K562 (cell line): Measurements from ENCODE around the gene REEP6. TPM values are rescaled to one million over a fixed set of nuclear protein-coding genes. Genes with fewer than 3 reads are reported as not detected.

ENCODE experiments used
- ARID4B ChIP-seq: sonication (generic); formaldehyde crosslinking; IDR thresholded peaks from 2 replicates; pipeline ENCODE4 v1.8.0; 2022; ENCODE audit warnings: mild to moderate bottlenecking, missing genetic modification reagents
- C11orf30 ChIP-seq: fragments of 450-650 bp; IDR thresholded peaks from 2 replicates; pipeline ENCODE4 v1.6.1; 2016; ENCODE audit warnings: low read depth, mild to moderate bottlenecking
- COPS2 ChIP-seq: fragments of 450-650 bp; conservative IDR thresholded peaks from 2 replicates; pipeline ENCODE4 v1.6.1; 2016; ENCODE audit warnings: mild to moderate bottlenecking, moderate library complexity
- NR3C1 ChIP-seq: sonication (generic); formaldehyde crosslinking; IDR thresholded peaks from 2 replicates; pipeline ENCODE4 v1.8.1; 2022; ENCODE audit warnings: missing genetic modification reagents
- NR4A1 ChIP-seq, 2 experiments: fragments of 250-450 bp in 1 of 2; fragments of 450-650 bp in 1 of 2; sonication (Bioruptor Pico) in 1 of 2; IDR thresholded peaks; 2 replicates each; pipeline versions ENCODE4 v1.4.0 to v1.6.1; 2016 to 2020; ENCODE audit warnings: mild to moderate bottlenecking in 2 of 2, missing compliant biosample characterization in 1 of 2, missing genetic modification characterization in 1 of 2, moderate library complexity in 1 of 2
- PKNOX1 ChIP-seq: fragments of 450-650 bp; IDR thresholded peaks from 2 replicates; pipeline ENCODE4 v1.6.1; 2016
- RCOR1 ChIP-seq, 2 experiments: IDR thresholded peaks; 2 replicates each; pipeline ENCODE4 v1.6.1; 2012; ENCODE audit warnings: low read depth in 2 of 2, low read length in 2 of 2, borderline replicate concordance in 1 of 2, improper control_type of control experiment in 1 of 2
- SLC30A9 ChIP-seq: fragments of 250-450 bp; sonication (Bioruptor Pico); IDR thresholded peaks from 2 replicates; pipeline ENCODE4 v1.8.0; 2022; ENCODE audit warnings: mild to moderate bottlenecking, moderate library complexity
- TOE1 ChIP-seq, 2 experiments: fragments of 450-650 bp in 1 of 2; sonication (generic) in 1 of 2; formaldehyde crosslinking in 1 of 2; IDR thresholded peaks; 2 replicates each; pipeline versions ENCODE4 v1.7.1 to v1.8.0; 2016 to 2022; ENCODE audit warnings: borderline replicate concordance in 2 of 2, mild to moderate bottlenecking in 2 of 2, antibody characterized with exemption in 1 of 2, inconsistent platforms in 1 of 2, low read depth in 1 of 2, missing genetic modification reagents in 1 of 2, moderate library complexity in 1 of 2
- ZC3H4 ChIP-seq: sonication (generic); formaldehyde crosslinking; IDR thresholded peaks from 2 replicates; pipeline ENCODE4 v1.9.0; 2021; ENCODE audit warnings: missing genetic modification reagents, borderline replicate concordance
- ZNF134 ChIP-seq: fragments of 250-450 bp; sonication (Bioruptor Pico); conservative IDR thresholded peaks from 2 replicates; pipeline ENCODE4 v1.4.0; 2020
- ZNF280A ChIP-seq: fragments of 450-650 bp; IDR thresholded peaks from 2 replicates; pipeline ENCODE4 v1.6.1; 2018; ENCODE audit warnings: mild to moderate bottlenecking, low read depth; ENCODE audit not compliant: partially characterized antibody
- ZNF384 ChIP-seq: IDR thresholded peaks from 2 replicates; pipeline ENCODE4 v1.6.1; 2012; ENCODE audit warnings: low read depth, low read length, improper control_type of control experiment
- ZNF778 ChIP-seq: fragments of 450-650 bp; formaldehyde crosslinking; IDR thresholded peaks from 2 replicates; pipeline ENCODE4 v1.4.0; 2020; ENCODE audit warnings: mild to moderate bottlenecking, moderate library complexity
- polyA plus RNA-seq, 8 experiments: library from polyadenylated mRNA; depleted of rRNA in 4 of 8; stranded (reverse) in 5 of 8; unstranded in 3 of 8; fragments of >200 nt; fragmentation: Nextera tagmentation in 2 of 8; fragmentation: Illumina TruSeq in 1 of 8; extraction: Ambion mirVana in 2 of 8; extraction: Trizol in 1 of 8; gene quantifications; 2 replicates each; pipeline versions ENCODE4 v1.2.1 to v1.2.3, GENCODE V29; 2011 to 2014; ENCODE audit warnings: inconsistent platforms in 1 of 8, missing spikeins in 1 of 8
- total RNA-seq, 7 experiments: library from RNA; depleted of rRNA in 6 of 7; stranded (reverse); fragments of >200 nt in 6 of 7; fragmentation: Illumina TruSeq in 2 of 7; extraction: Trizol in 2 of 7; gene quantifications; 2 replicates each; pipeline versions ENCODE4 v1.2.1 to v1.2.3, GENCODE V29; 2011 to 2021; ENCODE audit warnings: low replicate concordance in 1 of 7
- TF ChIP-seq, protein P1 (sequence below): IDR thresholded peaks from 2 replicates; pipeline ENCODE4 v1.6.1; 2016; ENCODE audit warnings: missing genetic modification characterization, missing compliant biosample characterization

REEP6 gene
- total and polyA plus RNA-seq, 9 of the 15 experiments (the other 6 are each of a cell fraction or from before 2014, with no cell fraction given) = 1.2 to 64.2 (median 12.7) TPM

GRCh38 chr19:1503089-1503924 lies 12.3 kb downstream of the REEP6 start (continued):
- TF ChIP-seq ZNF384 (no peak), ZNF280A (no peak), SLC30A9 (no peak), NR3C1 (CRISPR knock-in tag) (no peak), ZNF134 (no peak), COPS2 (no peak), ZC3H4 (CRISPR knock-in tag) (no peak), TOE1 (IDR thresholded peaks at IDR 0.05; ENCODE audit: borderline replicate concordance) (0 out of 2 replicates have a peak, but pooled peaks have one; percentile 42), TOE1 (CRISPR knock-in tag; IDR thresholded peaks at IDR 0.05; ENCODE audit: borderline replicate concordance, low read depth) (0 out of 2 replicates have a peak, but pooled peaks have one; percentile 66), PKNOX1 (peak; percentile 79; the same call in 1 of the 2 replicates), ARID4B (CRISPR knock-in tag) (peak; percentile 75), NR4A1 (CRISPR knock-in tag; IDR thresholded peaks at IDR 0.05) (no peak), NR4A1 (tag; IDR thresholded peaks at IDR 0.05) (peak; percentile 54; the same call in 1 of the 2 replicates), ZNF778 (CRISPR knock-in tag) (no peak), RCOR1 (IDR thresholded peaks at IDR 0.05; ENCODE audit: borderline replicate concordance in 1 of 2, low read depth in 2 of 2, low read length in 2 of 2) (peak in 1 of 2 experiments; percentile 38; a peak in 2 of 4 replicates), C11orf30 (no peak)
- TF ChIP-seq, protein P1, sequence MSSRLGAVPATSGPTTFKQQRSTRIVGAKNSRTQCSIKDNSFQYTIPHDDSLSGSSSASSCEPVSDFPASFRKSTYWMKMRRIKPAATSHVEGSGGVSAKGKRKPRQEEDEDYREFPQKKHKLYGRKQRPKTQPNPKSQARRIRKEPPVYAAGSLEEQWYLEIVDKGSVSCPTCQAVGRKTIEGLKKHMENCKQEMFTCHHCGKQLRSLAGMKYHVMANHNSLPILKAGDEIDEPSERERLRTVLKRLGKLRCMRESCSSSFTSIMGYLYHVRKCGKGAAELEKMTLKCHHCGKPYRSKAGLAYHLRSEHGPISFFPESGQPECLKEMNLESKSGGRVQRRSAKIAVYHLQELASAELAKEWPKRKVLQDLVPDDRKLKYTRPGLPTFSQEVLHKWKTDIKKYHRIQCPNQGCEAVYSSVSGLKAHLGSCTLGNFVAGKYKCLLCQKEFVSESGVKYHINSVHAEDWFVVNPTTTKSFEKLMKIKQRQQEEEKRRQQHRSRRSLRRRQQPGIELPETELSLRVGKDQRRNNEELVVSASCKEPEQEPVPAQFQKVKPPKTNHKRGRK (tag) = no peak
